Testis (tissue), 2 donors: ENCODE results near the gene GDPGP1.

Source experiments
- POLR2A ChIP-seq: fragments of 450-650 bp; IDR thresholded peaks from one replicate; pipeline ENCODE4 v1.6.1; 2017; ENCODE audit warnings: antibody characterized with exemption, mild to moderate bottlenecking, moderate library complexity
- TF ChIP-seq, protein P1 (sequence below), 3 experiments: fragments of 450-650 bp in 2 of 3; fragments of 200-600 bp in 1 of 3; sonication (generic) in 1 of 3; IDR thresholded peaks; one replicate each; pipeline ENCODE4 v1.5.1; 2016 to 2019; ENCODE audit warnings: antibody characterized with exemption in 3 of 3, mild to moderate bottlenecking in 2 of 3, moderate library complexity in 1 of 3

DNA sequence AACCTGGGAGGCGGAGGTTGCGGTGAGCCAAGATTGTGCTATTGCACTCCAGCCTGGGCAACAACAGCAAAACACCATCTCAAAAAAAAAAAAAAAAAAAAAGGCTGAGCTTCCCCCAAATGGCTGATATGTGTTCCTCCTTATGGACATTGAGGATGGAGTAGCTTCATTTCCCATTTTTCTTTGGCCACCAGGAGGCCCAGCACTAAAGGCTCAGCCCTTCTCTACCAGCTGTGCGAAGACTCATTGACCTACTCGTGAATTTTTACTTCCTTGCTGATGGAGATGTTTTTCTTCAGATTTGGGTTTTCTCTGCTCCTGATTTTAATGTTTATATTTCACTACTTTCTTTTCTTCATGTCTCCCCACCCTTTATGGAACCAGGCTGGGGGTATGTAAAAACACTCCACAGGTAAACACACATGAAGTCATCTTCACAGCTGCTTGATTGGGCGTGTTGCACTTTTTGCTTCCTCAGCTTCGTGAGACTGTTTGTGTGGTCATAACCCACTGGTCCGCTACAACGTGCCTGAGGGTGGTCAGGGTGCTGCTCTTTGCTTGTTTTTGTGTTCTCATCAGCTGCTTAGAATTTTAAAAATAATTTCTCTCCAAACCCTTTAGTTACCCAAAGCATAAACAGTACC, 19.3 kb upstream of the GDPGP1 start:
- TF ChIP-seq, protein P1, sequence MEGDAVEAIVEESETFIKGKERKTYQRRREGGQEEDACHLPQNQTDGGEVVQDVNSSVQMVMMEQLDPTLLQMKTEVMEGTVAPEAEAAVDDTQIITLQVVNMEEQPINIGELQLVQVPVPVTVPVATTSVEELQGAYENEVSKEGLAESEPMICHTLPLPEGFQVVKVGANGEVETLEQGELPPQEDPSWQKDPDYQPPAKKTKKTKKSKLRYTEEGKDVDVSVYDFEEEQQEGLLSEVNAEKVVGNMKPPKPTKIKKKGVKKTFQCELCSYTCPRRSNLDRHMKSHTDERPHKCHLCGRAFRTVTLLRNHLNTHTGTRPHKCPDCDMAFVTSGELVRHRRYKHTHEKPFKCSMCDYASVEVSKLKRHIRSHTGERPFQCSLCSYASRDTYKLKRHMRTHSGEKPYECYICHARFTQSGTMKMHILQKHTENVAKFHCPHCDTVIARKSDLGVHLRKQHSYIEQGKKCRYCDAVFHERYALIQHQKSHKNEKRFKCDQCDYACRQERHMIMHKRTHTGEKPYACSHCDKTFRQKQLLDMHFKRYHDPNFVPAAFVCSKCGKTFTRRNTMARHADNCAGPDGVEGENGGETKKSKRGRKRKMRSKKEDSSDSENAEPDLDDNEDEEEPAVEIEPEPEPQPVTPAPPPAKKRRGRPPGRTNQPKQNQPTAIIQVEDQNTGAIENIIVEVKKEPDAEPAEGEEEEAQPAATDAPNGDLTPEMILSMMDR (IDR thresholded peaks at IDR 0.05), result peak in 2 of 3 experiments; percentile 7 to 22
- TF ChIP-seq POLR2A, result no peak
